Neural crest cell (in vitro differentiated cells): ENCODE results near the gene KCNE1. TPM values are rescaled to one million over a fixed set of nuclear protein-coding genes. Genes with fewer than 3 reads are reported as not detected.
A peak's percentile ranks its signal among the peaks of the same experiment; 100 is the strongest.
"Not testable (repeated sequence)": the region's sequence is repeated elsewhere in the genome, so short reads cannot be mapped to it uniquely, and the experiment has no call there.

Experiments used
- DNase-seq: peaks from one replicate; pipeline ENCODE4 v3.0.0; 2021; ENCODE audit warnings: low read depth, mixed read lengths, low spot score
- H3K27ac Mint-ChIP-seq: one replicate; pipeline ENCODE4 v1.8.0; 2021; ENCODE audit warnings: mild to moderate bottlenecking, mixed read lengths; ENCODE audit not compliant: unreplicated experiment
- H3K27me3 Mint-ChIP-seq: 2 replicates; pipeline ENCODE4 v1.8.0; 2021; ENCODE audit warnings: low read depth, mild to moderate bottlenecking, mixed read lengths
- H3K36me3 Mint-ChIP-seq: 2 replicates; pipeline ENCODE4 v1.8.0; 2021; ENCODE audit warnings: low read depth, mild to moderate bottlenecking, mixed read lengths
- H3K4me1 Mint-ChIP-seq: 2 replicates; pipeline ENCODE4 v1.8.0; 2021; ENCODE audit warnings: mixed read lengths
- H3K4me3 Mint-ChIP-seq: one replicate; pipeline ENCODE4 v1.8.0; 2021; ENCODE audit warnings: mild to moderate bottlenecking, mixed read lengths
- H3K9me3 Mint-ChIP-seq: 2 replicates; pipeline ENCODE4 v1.8.0; 2021; ENCODE audit warnings: mixed read lengths
- CTCF ChIP-seq: fragments of 200-600 bp; sonication (generic); conservative IDR thresholded peaks from 2 replicates; pipeline ENCODE4 v1.5.0; 2021; ENCODE audit warnings: antibody characterized with exemption, mild to moderate bottlenecking
- total RNA-seq: library from RNA; stranded (reverse); gene quantifications from 2 replicates; pipeline ENCODE4 v1.2.1, GENCODE V29; 2021

Gene KCNE1
- total RNA-seq, 1 donor from 2014 or later: 0.68 TPM

- no peak for TF ChIP-seq CTCF
- Mint-ChIP-seq H3K9me3 (peaks cover 7% of the 10 kb centered on the region), H3K4me3 (no peak overlapping the region), H3K27ac (no peak overlapping the region), H3K27me3 (no peaks in the 10 kb centered on the region), H3K36me3 (peaks cover 11% of the 10 kb centered on the region), H3K4me1 (peaks cover 31% of the 10 kb centered on the region)
- DNase-seq: no peak
Measured at GRCh38 chr21:34558166-34558565, 46.2 kb upstream of the KCNE1 start.

DNA sequence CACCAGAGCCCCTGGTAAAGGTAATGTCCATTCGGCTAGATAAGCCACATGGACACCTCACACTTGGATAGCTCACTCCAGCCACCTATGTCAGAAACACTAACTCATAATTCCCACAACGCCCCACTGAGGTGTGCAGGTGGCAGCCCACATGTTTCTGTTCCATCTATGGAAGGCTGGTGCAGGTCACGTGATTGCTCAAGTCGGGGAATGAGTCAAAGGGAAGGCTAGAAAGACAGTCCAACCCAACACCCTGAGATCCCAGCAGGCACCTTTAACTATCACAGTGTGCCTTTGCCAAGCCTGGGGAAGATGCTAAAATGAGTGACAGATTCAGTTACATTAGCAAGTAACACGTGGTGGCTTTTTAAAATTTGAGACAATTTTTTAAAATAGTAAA, 45.3 kb upstream of the KCNE1 start:
- no peak for DNase-seq

DNA sequence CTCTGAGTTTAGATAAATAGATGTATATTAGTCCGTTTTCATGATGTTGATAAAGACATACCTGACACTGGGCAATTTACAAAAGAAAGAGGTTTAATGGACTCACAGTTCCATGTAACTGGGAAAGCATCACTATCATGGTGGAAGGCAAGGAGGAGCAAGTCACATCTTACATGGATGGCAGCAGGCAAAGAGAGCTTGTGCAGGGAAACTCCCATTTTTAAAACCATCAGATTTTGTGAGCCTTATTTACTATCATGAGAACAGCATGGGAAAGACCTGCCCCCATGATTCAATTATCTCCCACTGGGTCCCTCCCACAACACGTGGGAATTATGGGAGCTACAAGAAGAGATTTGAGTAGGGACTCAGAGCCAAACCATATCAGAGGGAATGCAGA, 42.7 kb upstream of the KCNE1 start:
- peaks cover 11% of the 10 kb centered on the region for H3K36me3 Mint-ChIP-seq
- H3K9me3 Mint-ChIP-seq: not testable (repeated sequence)
- peaks cover 23% of the 10 kb centered on the region for H3K4me1 Mint-ChIP-seq

More for the DNA sequence above, 45.3 kb upstream of the KCNE1 start:
- TF ChIP-seq CTCF: no peak
- Mint-ChIP-seq H3K36me3 (peaks cover 11% of the 10 kb centered on the region), H3K4me1 (peaks cover 37% of the 10 kb centered on the region), H3K4me3 (no peak overlapping the region), H3K27ac (peak overlapping the region; percentile 50), H3K27me3 (no peaks in the 10 kb centered on the region), H3K9me3 (peaks cover 7% of the 10 kb centered on the region)

GRCh38 chr21:34554227-34554626, 42.2 kb upstream of the KCNE1 start:
- TF ChIP-seq CTCF: no peak
- H3K27me3 Mint-ChIP-seq: no peaks in the 10 kb centered on the region
- H3K4me3 Mint-ChIP-seq: no peak overlapping the region
- peaks cover 7% of the 10 kb centered on the region for H3K9me3 Mint-ChIP-seq
- peaks cover 18% of the 10 kb centered on the region for H3K4me1 Mint-ChIP-seq
- H3K27ac Mint-ChIP-seq: no peak overlapping the region
- peaks cover 11% of the 10 kb centered on the region for H3K36me3 Mint-ChIP-seq
- DNase-seq: no peak

More for the DNA sequence above, 42.7 kb upstream of the KCNE1 start:
- not testable (repeated sequence) for DNase-seq, H3K4me3 Mint-ChIP-seq, H3K27me3 Mint-ChIP-seq
- peak overlapping the region; percentile 21 for H3K27ac Mint-ChIP-seq

GRCh38 chr21:34553151-34553952, 41.3 kb upstream of the KCNE1 start:
- H3K4me1 Mint-ChIP-seq: peaks cover 10% of the 10 kb centered on the region
- peak overlapping the region; percentile 45 for H3K27ac Mint-ChIP-seq
- DNase-seq: no peak
- H3K4me3 Mint-ChIP-seq: no peak overlapping the region
- no peaks in the 10 kb centered on the region for H3K27me3 Mint-ChIP-seq
- TF ChIP-seq CTCF: no peak
- H3K9me3 Mint-ChIP-seq: peaks cover 7% of the 10 kb centered on the region
- peaks cover 11% of the 10 kb centered on the region for H3K36me3 Mint-ChIP-seq

DNA sequence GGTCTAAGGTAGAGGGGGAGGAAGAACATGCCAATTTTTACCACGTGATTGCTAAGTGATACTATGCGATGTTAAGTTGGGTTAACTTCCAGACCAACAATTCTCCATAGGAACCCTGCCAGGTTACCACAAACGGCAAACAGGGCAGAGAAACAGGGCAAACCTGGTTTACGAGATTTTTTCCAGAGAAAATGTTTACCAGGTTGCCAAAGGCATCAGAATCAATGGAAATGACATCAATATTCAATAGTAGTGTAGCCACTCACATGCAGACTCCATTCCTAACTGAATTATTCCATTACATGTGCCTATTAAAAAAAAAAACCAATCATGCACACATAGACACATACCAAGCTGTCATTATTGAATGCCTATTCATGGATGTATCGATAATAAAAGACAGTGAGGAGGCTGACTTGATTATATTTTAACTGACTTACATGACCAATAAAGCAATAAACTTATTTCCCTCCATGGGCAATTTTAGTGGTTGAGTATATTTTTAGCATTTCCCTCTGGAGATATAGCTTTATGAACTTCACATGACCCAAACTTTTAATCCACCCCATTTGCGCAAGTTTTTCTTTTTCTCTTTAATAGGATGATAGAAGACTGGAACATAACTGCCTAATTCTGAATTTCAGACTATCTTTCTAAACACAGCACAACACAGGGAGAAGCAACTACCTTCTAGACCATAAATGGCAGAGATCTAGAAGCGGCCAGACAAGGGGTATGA, 40.5 kb upstream of the KCNE1 start:
- Mint-ChIP-seq H3K9me3 (peaks cover 7% of the 10 kb centered on the region), H3K4me1 (peaks cover 8% of the 10 kb centered on the region), H3K4me3 (no peak overlapping the region), H3K27me3 (no peaks in the 10 kb centered on the region), H3K36me3 (peaks cover 11% of the 10 kb centered on the region), H3K27ac (peak overlapping the region; percentile 66)
- TF ChIP-seq CTCF: no peak
- DNase-seq: no peak
